Osteocyte (in vitro differentiated cells): ENCODE measurements around the gene PLEKHF1. TPM values are rescaled to one million over a fixed set of nuclear protein-coding genes. Genes with fewer than 3 reads are reported as not detected.
A peak's percentile ranks its signal among the peaks of the same experiment; 100 is the strongest.

ENCODE experiments used
- DNase-seq: peaks from one replicate; pipeline ENCODE4 v3.0.0; 2021; ENCODE audit warnings: mixed read lengths; ENCODE audit not compliant: unreplicated experiment; ENCODE audit errors: extremely low spot score
- H3K27ac Mint-ChIP-seq: one replicate; pipeline ENCODE4 v1.8.0; 2021; ENCODE audit warnings: mild to moderate bottlenecking, mixed read lengths; ENCODE audit not compliant: unreplicated experiment
- H3K27me3 Mint-ChIP-seq: one replicate; pipeline ENCODE4 v1.8.0; 2021; ENCODE audit warnings: mixed read lengths; ENCODE audit not compliant: unreplicated experiment
- H3K36me3 Mint-ChIP-seq: one replicate; pipeline ENCODE4 v1.8.0; 2021; ENCODE audit warnings: mixed read lengths; ENCODE audit not compliant: unreplicated experiment
- H3K4me1 Mint-ChIP-seq: one replicate; pipeline ENCODE4 v1.8.0; 2021; ENCODE audit warnings: mixed read lengths; ENCODE audit not compliant: unreplicated experiment
- H3K4me3 Mint-ChIP-seq: one replicate; pipeline ENCODE4 v1.8.0; 2021; ENCODE audit warnings: mild to moderate bottlenecking, moderate library complexity, mixed read lengths; ENCODE audit not compliant: unreplicated experiment
- H3K9me3 Mint-ChIP-seq: one replicate; pipeline ENCODE4 v1.8.0; 2021; ENCODE audit warnings: mixed read lengths; ENCODE audit not compliant: unreplicated experiment
- CTCF ChIP-seq: fragments of 200-600 bp; sonication (generic); IDR thresholded peaks from 2 replicates; pipeline ENCODE4 v1.5.0; 2021; ENCODE audit warnings: antibody characterized with exemption, mild to moderate bottlenecking, moderate library complexity
- total RNA-seq: library from RNA; stranded (reverse); gene quantifications from 2 replicates; pipeline ENCODE4 v1.2.1, GENCODE V29; 2021

The PLEKHF1 gene
- total RNA-seq, 1 donor from 2014 or later, result 27.3 TPM

- Mint-ChIP-seq H3K4me3 (peak overlapping the region; percentile 85), H3K36me3 (peaks cover 2% of the 10 kb centered on the region), H3K27ac (peak overlapping the region; percentile 90), H3K27me3 (peaks cover 2% of the 10 kb centered on the region), H3K4me1 (peaks cover 34% of the 10 kb centered on the region), H3K9me3 (no peaks in the 10 kb centered on the region)
- no peak for TF ChIP-seq CTCF
- DNase-seq, result no peak
These were observed 50.7 kb downstream of the PLEKHF1 start for GRCh38 chr19:29715701-29716581.

- TF ChIP-seq CTCF, result no peak
- peaks cover 2% of the 10 kb centered on the region for H3K36me3 Mint-ChIP-seq
- no peaks in the 10 kb centered on the region for H3K9me3 Mint-ChIP-seq
- no peak overlapping the region for H3K27ac Mint-ChIP-seq
- H3K4me1 Mint-ChIP-seq, result peaks cover 34% of the 10 kb centered on the region
- H3K4me3 Mint-ChIP-seq, result no peak overlapping the region
- H3K27me3 Mint-ChIP-seq, result peaks cover 9% of the 10 kb centered on the region
- DNase-seq, result no peak
These were observed 51.8 kb downstream of the PLEKHF1 start for GRCh38 chr19:29717051-29717450.

- no peak for TF ChIP-seq CTCF
- Mint-ChIP-seq H3K27ac (no peak overlapping the region), H3K27me3 (peaks cover 44% of the 10 kb centered on the region), H3K4me3 (peak overlapping the region; percentile 54), H3K9me3 (no peaks in the 10 kb centered on the region), H3K36me3 (no peaks in the 10 kb centered on the region), H3K4me1 (peaks cover 7% of the 10 kb centered on the region)
- no peak for DNase-seq
These were observed 58.9 kb downstream of the PLEKHF1 start for GRCh38 chr19:29724102-29724641.

GRCh38 chr19:29724746-29725145, 59.5 kb downstream of the PLEKHF1 start:
- no peak overlapping the region for H3K4me3 Mint-ChIP-seq
- no peak overlapping the region for H3K27ac Mint-ChIP-seq
- TF ChIP-seq CTCF, result no peak
- DNase-seq, result no peak
- peaks cover 7% of the 10 kb centered on the region for H3K4me1 Mint-ChIP-seq
- H3K27me3 Mint-ChIP-seq, result peaks cover 50% of the 10 kb centered on the region
- H3K36me3 Mint-ChIP-seq, result no peaks in the 10 kb centered on the region
- H3K9me3 Mint-ChIP-seq, result no peaks in the 10 kb centered on the region

Other genes starting within 250 kb of the PLEKHF1 start
- gene VSTM2B, start 139.5 kb upstream of the PLEKHF1 start, total RNA-seq, result not detected in 2 replicates
- gene POP4, start 59.2 kb upstream of the PLEKHF1 start, total RNA-seq, result 57.3 and 61.7 TPM in 2 replicates
- gene C19orf12, start 49.8 kb downstream of the PLEKHF1 start, total RNA-seq, result 40.0 and 42.7 TPM in 2 replicates
- gene CCNE1, start 146.5 kb downstream of the PLEKHF1 start, total RNA-seq, result 3.9 and 4.6 TPM in 2 replicates